Common myeloid progenitor, CD34-positive (primary cell): ENCODE data around the gene LITAF.
"Not testable (repeated sequence)": the region's sequence is repeated elsewhere in the genome, so short reads cannot be mapped to it uniquely, and the experiment has no call there.

Experiments
- CTCF ChIA-PET: fragments of 350-600 bp; sonication (Branson Sonifier 250); formaldehyde crosslinking; loops from one replicate; lab custom pipeline; 2021; ENCODE audit warnings: antibody characterized with exemption; lab: Charles Lee
- POLR2A ChIA-PET: fragments of 350-600 bp; sonication (Branson Sonifier 250); formaldehyde crosslinking; loops from one replicate; lab custom pipeline; 2021; ENCODE audit warnings: antibody characterized with exemption; lab: Charles Lee
- DNase-seq, 3 donors: peaks; one replicate each; pipeline versions ENCODE4 v3.0.0 to v3.0.0-alpha.2; 2013
- H3K27ac ChIP-seq, 2 experiments: 1 replicate in 1 of 2; 2 replicates in 1 of 2; pipeline ENCODE4 v1.7.0; 2013; ENCODE audit warnings: inconsistent platforms in 2 of 2, low read length in 2 of 2, mild to moderate bottlenecking in 2 of 2, low read depth in 1 of 2, moderate library complexity in 1 of 2; ENCODE audit not compliant: severe bottlenecking in 2 of 2, insufficient read depth in 1 of 2, poor library complexity in 1 of 2
- H3K27me3 ChIP-seq, 5 experiments: replicated peaks in 2 of 5; 1 replicate in 3 of 5; 2 replicates in 2 of 5; pipeline versions ENCODE4 v1.6.1 to v1.7.0; 2013; ENCODE audit warnings: low read length in 4 of 5, mild to moderate bottlenecking in 2 of 5, moderate library complexity in 2 of 5, inconsistent platforms in 1 of 5; ENCODE audit not compliant: insufficient read depth in 5 of 5, control insufficient read depth in 4 of 5
- H3K36me3 ChIP-seq, 4 experiments: 1 replicate in 2 of 4; 2 replicates in 2 of 4; pipeline versions ENCODE4 v1.6.1 to v1.7.0; 2013; ENCODE audit warnings: low read length in 3 of 4, control low read depth in 1 of 4, mild to moderate bottlenecking in 1 of 4; ENCODE audit not compliant: control insufficient read depth in 4 of 4, insufficient read depth in 4 of 4
- H3K4me1 ChIP-seq, 4 experiments: 1 replicate in 3 of 4; 2 replicates in 1 of 4; pipeline versions ENCODE4 v1.6.1 to v1.7.1; 2013; ENCODE audit warnings: low read length in 3 of 4, mild to moderate bottlenecking in 3 of 4, control low read depth in 1 of 4, inconsistent platforms in 1 of 4, moderate library complexity in 1 of 4; ENCODE audit not compliant: control insufficient read depth in 4 of 4, insufficient read depth in 4 of 4; ENCODE audit errors: control extremely low read depth in 1 of 4
- H3K4me3 ChIP-seq, 7 experiments: 1 replicate in 4 of 7; 2 replicates in 3 of 7; pipeline versions ENCODE4 v1.5.1 to v1.7.0; 2013; ENCODE audit warnings: mild to moderate bottlenecking in 7 of 7, low read length in 6 of 7, moderate library complexity in 6 of 7, inconsistent platforms in 2 of 7, low read depth in 2 of 7, control low read depth in 1 of 7; ENCODE audit not compliant: insufficient read depth in 4 of 7, control insufficient read depth in 1 of 7; ENCODE audit errors: extremely low read depth in 1 of 7
- H3K9me3 ChIP-seq, 5 experiments: 1 replicate in 4 of 5; 2 replicates in 1 of 5; pipeline versions ENCODE4 v1.6.1 to v1.7.1; 2013; ENCODE audit warnings: low read length in 4 of 5, mild to moderate bottlenecking in 2 of 5, inconsistent platforms in 1 of 5, low read depth in 1 of 5, moderate library complexity in 1 of 5; ENCODE audit not compliant: control insufficient read depth in 4 of 5, insufficient read depth in 2 of 5; ENCODE audit errors: control extremely low read depth in 1 of 5
- WGBS: methylation state at CpG from one replicate; pipeline ENCODE4 v1.1.5; 2013; ENCODE audit not compliant: insufficient coverage; 5-methylcytosine and 5-hydroxymethylcytosine counted together

Gene LITAF

DNA sequence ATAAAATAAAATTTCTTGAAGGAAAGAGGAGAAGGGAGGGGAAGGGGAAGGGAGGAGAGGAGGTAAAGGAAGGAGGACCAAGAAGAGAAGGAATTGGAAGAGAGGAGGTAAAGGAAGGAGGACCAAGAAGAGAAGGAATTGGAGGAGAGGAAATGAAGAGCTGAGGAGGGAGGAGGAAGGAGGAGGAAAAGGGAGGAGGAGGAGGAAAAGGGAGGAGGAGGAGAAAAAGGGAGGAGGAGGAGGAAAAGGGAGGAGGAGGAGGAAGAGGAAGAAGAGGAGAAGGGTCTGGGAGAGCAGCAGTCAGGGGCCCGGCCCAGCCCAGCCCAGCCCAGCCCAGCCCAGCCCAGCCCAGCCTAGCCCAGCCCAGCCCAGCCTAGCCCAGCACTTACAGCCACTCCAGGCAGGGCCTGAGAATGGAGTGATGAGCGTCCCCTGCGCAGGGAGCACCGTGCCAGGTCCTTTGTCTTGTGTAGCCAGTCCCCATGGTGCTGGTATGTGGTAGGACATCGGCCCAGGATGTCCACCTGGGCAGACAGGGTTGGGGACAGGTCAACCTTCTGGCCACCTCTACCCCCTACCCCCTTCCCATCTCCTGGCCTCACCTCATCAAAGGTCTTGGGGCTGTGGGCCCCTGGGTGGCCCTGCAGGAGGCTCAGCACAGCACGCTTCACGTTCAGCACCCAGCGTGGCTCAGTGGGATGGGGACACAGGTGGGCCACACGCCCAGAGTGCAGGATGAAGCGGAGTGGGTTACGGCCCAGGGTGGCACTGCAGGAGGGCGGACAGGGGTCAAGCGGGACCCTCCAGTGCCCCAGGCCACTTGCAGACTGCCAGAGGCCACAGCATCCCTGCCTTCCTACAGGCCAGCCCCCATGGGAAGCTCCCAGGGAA is 70.9 kb downstream of the LITAF start:
- CTCF ChIA-PET, result interaction anchor here (0.9 to 1.5 kb wide), 3 partner anchors 14 to 117 kb away, joined by 3 to 5 read pairs (median 4); no protein-coding TSS in a partner anchor
- WGBS, result 80% methylated on average over 5 of the region's 13 CpGs

GRCh38 chr16:11514283-11514682 is 72.4 kb downstream of the LITAF start:
- DNase-seq, result no peak
- H3K4me3 ChIP-seq, result no peak overlapping the region
- 99% methylated on average over 9 of the region's 14 CpGs for WGBS
- no peaks in the 10 kb centered on the region for H3K9me3 ChIP-seq
- peaks cover 0 to 10% (median under 1%) of the 10 kb centered on the region in 4 experiments for H3K4me1 ChIP-seq
- ChIA-PET POLR2A (interaction anchor here (0.5 kb wide), 1 partner anchor 34 kb away, joined by 6 read pairs; no protein-coding TSS in a partner anchor), CTCF (interaction anchor here (1.4 to 1.5 kb wide), 2 partner anchors 9 to 12 kb away, joined by 5 read pairs; no protein-coding TSS in a partner anchor)
- H3K36me3 ChIP-seq, result no peaks in the 10 kb centered on the region
- no peaks in the 10 kb centered on the region for H3K27me3 ChIP-seq
- H3K27ac ChIP-seq, result no peak overlapping the region

More for the DNA sequence above, 70.9 kb downstream of the LITAF start:
- Histone ChIP-seq H3K27me3 (no peaks in the 10 kb centered on the region), H3K27ac (no peak overlapping the region), H3K36me3 (no peaks in the 10 kb centered on the region), H3K4me1 (peaks cover 0 to 10% (median under 1%) of the 10 kb centered on the region in 4 experiments), H3K9me3 (no peaks in the 10 kb centered on the region), H3K4me3 (no peak overlapping the region)
- POLR2A ChIA-PET, result no interaction called here
- no peak for DNase-seq

DNA sequence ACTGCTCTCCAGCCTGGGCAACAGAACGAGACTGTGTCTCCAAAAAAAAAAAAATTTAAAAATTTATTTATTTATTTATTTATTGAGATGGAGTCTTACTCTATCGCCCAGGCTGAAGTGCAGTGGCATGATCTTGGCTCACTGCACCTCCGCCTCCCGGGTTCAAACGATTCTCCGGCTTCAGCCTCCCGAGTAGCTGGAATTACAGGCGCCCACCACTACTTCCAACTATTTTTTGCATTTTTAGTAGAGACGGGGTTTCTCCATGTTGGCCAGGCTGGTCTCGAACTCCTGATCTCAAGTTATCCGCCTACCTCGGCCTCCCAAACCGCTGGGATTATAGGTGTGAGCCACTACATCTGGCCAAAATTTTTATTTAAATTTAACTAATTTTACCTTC is 73.4 kb downstream of the LITAF start:
- H3K27me3 ChIP-seq, H3K4me3 ChIP-seq, POLR2A ChIA-PET, H3K36me3 ChIP-seq, H3K27ac ChIP-seq, H3K9me3 ChIP-seq, DNase-seq: not testable (repeated sequence)
- CTCF ChIA-PET, result interaction anchor here (0.7 kb wide), 1 partner anchor 564 kb away, joined by 3 read pairs; no protein-coding TSS in a partner anchor
- peaks cover 0 to 16% (median under 1%) of the 10 kb centered on the region in 4 experiments for H3K4me1 ChIP-seq
- WGBS, result no CpG with 5 or more reads among the region's 13 CpGs

DNA sequence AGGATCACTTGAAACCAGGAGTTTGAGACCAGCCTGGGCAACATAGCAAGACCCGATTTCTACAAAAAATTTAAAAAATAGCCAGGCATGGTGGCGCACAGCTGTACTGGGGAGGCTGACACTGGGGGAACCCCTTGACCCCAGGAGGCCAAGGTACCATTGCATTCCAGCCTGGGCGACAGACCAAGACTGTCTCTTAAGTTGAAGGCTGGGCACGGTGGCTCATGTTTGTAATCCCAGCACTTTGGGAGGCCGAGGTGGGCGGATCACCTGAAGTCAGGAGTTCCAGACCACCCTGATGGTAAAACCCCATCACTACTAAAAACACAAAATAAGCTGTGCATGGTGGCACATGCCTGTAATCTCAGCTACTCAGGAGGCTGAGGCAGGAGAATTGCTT is 74.9 kb downstream of the LITAF start:
- H3K4me3 ChIP-seq, result no peak overlapping the region
- no peaks in the 10 kb centered on the region for H3K36me3 ChIP-seq
- H3K27me3 ChIP-seq, result no peaks in the 10 kb centered on the region
- POLR2A ChIA-PET, result no interaction called here
- CTCF ChIA-PET, result interaction anchor here (1.1 to 1.5 kb wide), 3 partner anchors 8 to 130 kb away, joined by 3 read pairs; no protein-coding TSS in a partner anchor
- WGBS, result 63% methylated on average over 3 of the region's 6 CpGs
- no peaks in the 10 kb centered on the region for H3K9me3 ChIP-seq
- peaks cover 0 to 14% (median 3%) of the 10 kb centered on the region in 4 experiments for H3K4me1 ChIP-seq
- H3K27ac ChIP-seq, result no peak overlapping the region
- no peak for DNase-seq

- ChIA-PET CTCF (interaction anchor here (1.5 kb wide), 2 partner anchors 8 to 130 kb away, joined by 3 read pairs; no protein-coding TSS in a partner anchor), POLR2A (no interaction called here)
- H3K4me1 ChIP-seq, result peaks cover 0 to 18% (median 8%) of the 10 kb centered on the region in 4 experiments
- no peak for DNase-seq
- H3K4me3 ChIP-seq, result no peak overlapping the region
- no peaks in the 10 kb centered on the region for H3K9me3 ChIP-seq
- 100% methylated on average over 1 of the region's 2 CpGs for WGBS
- no peaks in the 10 kb centered on the region for H3K27me3 ChIP-seq
- H3K27ac ChIP-seq, result no peak overlapping the region
- no peaks in the 10 kb centered on the region for H3K36me3 ChIP-seq
Observed at GRCh38 chr16:11511328-11511727, 75.4 kb downstream of the LITAF start.

DNA sequence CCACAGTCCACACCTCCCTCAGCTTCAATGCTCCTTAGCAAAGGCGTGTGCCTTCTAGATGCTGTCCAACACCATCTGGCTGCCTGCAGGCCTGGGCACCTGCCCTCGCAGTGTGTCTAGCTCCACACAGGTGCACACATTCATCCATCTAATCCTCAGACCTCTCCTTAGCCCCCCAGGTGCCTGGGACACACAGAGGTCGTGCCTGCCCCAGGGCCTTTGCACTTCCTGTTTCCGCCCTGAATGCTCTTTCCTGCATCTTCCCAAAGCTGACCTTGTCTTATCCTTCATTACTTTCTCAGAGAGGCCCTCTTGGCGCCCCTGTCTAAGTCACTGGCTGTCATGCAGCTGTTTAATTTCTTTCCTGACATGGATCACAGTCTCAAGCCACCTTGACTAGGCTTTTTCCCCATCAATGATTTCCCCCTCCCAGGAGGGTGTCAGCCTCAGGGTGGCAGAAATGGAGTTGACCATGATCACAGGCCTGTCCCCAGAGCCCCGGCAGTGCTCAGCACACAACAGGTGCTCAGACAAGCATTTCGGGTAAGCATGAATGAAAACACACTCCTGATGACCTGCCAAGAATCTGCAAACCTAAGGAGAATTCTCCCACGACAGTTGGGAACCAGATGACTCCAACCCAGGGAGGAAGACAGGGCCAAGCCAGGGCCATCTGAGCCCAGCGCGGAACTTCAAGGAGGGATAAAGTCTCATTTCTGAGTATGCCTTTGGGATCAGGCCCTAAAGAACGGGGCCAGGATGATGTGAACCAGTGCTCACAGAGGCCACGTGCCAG is 76.3 kb downstream of the LITAF start:
- 83% methylated on average over 11 of the region's 12 CpGs for WGBS
- CTCF ChIA-PET, result interaction anchor here (0.6 to 1.5 kb wide), 4 partner anchors 13 to 204 kb away, joined by 3 read pairs; no protein-coding TSS in a partner anchor
- POLR2A ChIA-PET, result interaction anchor here (0.5 to 0.6 kb wide), 2 partner anchors 21 to 243 kb away, joined by 3 to 4 read pairs; no protein-coding TSS in a partner anchor
- Histone ChIP-seq H3K27me3 (no peaks in the 10 kb centered on the region), H3K4me3 (no peak overlapping the region), H3K4me1 (peaks cover 0 to 24% (median 13%) of the 10 kb centered on the region in 4 experiments), H3K9me3 (no peaks in the 10 kb centered on the region), H3K36me3 (no peaks in the 10 kb centered on the region), H3K27ac (no peak overlapping the region)
- DNase-seq, result no peak
